Kidney (tissue), 14 donors: ENCODE data around the gene ADGRL3. TPM values are rescaled to one million over a fixed set of nuclear protein-coding genes. Genes with fewer than 3 reads are reported as not detected.
"Not testable (repeated sequence)": the region's sequence is repeated elsewhere in the genome, so short reads cannot be mapped to it uniquely, and the experiment has no call there.

Experiments
- DNase-seq, 5 donors: peaks; one replicate each; pipeline ENCODE4 v3.0.0-alpha.2; 2013 to 2020
- FAIRE-seq: peaks from 2 replicates; lab custom pipeline; 2012; peaks lifted over from hg19 to GRCh38; lab: Jason Lieb, UNC
- H3K27ac ChIP-seq, 2 donors: one replicate each; pipeline ENCODE4 v1.7.0; 2013; ENCODE audit warnings: low read depth in 2 of 2, low read length in 2 of 2, inconsistent platforms in 1 of 2
- H3K27me3 ChIP-seq: one replicate; pipeline ENCODE4 v1.7.1; 2013; ENCODE audit warnings: low read length, inconsistent platforms; ENCODE audit not compliant: control insufficient read depth, insufficient read depth
- H3K36me3 ChIP-seq, 3 donors: one replicate each; pipeline versions ENCODE4 v1.7.0 to v1.7.1; 2013; ENCODE audit warnings: low read length in 3 of 3, control low read depth in 1 of 3, inconsistent platforms in 1 of 3; ENCODE audit not compliant: insufficient read depth in 3 of 3, control insufficient read depth in 2 of 3
- H3K4me1 ChIP-seq, 3 donors: one replicate each; pipeline versions ENCODE4 v1.7.0 to v1.7.1; 2013; ENCODE audit warnings: low read length in 3 of 3, inconsistent platforms in 1 of 3, low read depth in 1 of 3; ENCODE audit not compliant: control insufficient read depth in 2 of 3, insufficient read depth in 2 of 3
- H3K4me3 ChIP-seq, 3 donors: one replicate each; pipeline versions ENCODE4 v1.7.0 to v1.8.1; 2013; ENCODE audit warnings: low read length in 3 of 3, control low read depth in 1 of 3, inconsistent platforms in 1 of 3
- H3K9ac ChIP-seq, 3 donors: one replicate each; pipeline versions ENCODE4 v1.7.0 to v1.7.1; 2013; ENCODE audit warnings: low read length in 3 of 3, control low read depth in 1 of 3, inconsistent platforms in 1 of 3
- H3K9me3 ChIP-seq, 3 donors: one replicate each; pipeline versions ENCODE4 v1.7.0 to v1.7.1; 2013; ENCODE audit warnings: low read length in 3 of 3, control low read depth in 1 of 3, inconsistent platforms in 1 of 3; ENCODE audit not compliant: control insufficient read depth in 2 of 3, insufficient read depth in 1 of 3
- intact Hi-C: fragments of 100-400 bp; cut with DNase I; formaldehyde crosslinking; loops from one replicate; pipeline ENCODE4 v1.11.1; 2022
- polyA plus RNA-seq: library from polyadenylated mRNA; stranded (reverse); fragments of 350-450 nt; fragmentation: Illumina TruSeq; extraction: RNeasy Lipid Tissue Mini Kit (QIAGEN cat#74804); gene quantifications from one replicate; pipeline ENCODE4 v1.2.3, GENCODE V29; 2014; ENCODE audit warnings: low read depth, low replicate concordance; ENCODE audit not compliant: insufficient read depth
- total RNA-seq: library from RNA; stranded (reverse); fragmentation: NEBNext Ultra II Directional; extraction: Animal tissue kit (Norgen Biotek cat#: 25700); gene quantifications from one replicate; pipeline ENCODE4 v1.2.1, GENCODE V29; 2021
- TF ChIP-seq, protein P1 (sequence below): IDR thresholded peaks from 3 replicates; pipeline ENCODE4 v1.5.1; 2012; ENCODE audit warnings: mild to moderate bottlenecking, moderate library complexity, borderline replicate concordance; ENCODE audit not compliant: insufficient read depth; ENCODE audit errors: extremely low read depth
- donor health status: control.
- donor health status: control.
- donor health status: control.
- donor health status: control.
- donor health status: control.
- donor health status: DM: yes; HTN: yes; CAD: no.
- donor health status: Normal renal cell carcinoma (clear cell type).

The ADGRL3 gene
- total and polyA plus RNA-seq, 2 donors from 2014 or later = 1.3 to 8.9 TPM

DNA sequence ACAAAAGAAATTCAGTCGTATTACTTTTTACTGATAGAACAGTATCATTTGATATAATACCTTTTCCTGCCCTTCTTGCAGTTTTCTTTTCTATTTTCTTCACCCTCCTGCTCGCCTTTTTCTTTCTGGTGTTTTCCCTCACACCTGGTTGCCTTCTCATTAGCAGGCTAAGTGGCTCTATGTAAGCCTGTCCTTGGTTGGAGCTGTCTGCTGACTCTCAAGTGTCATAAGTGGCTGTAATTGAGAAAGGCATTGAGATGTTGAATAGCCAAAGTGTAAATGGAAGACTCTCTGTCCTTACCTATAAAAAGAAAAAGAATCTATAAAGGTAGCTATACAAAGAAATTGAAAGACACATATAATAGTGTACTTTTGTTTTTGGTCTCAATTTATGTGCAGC is 180.7 kb downstream of the ADGRL3 start:
- DNase-seq (peak in 1 of 5 donors; percentile 23), FAIRE-seq (no peak)
- intact Hi-C loops = no loop called here
- no peaks in the 10 kb centered on the region for H3K36me3 ChIP-seq
- no peaks in the 10 kb centered on the region for H3K9me3 ChIP-seq
- TF ChIP-seq, protein P1, sequence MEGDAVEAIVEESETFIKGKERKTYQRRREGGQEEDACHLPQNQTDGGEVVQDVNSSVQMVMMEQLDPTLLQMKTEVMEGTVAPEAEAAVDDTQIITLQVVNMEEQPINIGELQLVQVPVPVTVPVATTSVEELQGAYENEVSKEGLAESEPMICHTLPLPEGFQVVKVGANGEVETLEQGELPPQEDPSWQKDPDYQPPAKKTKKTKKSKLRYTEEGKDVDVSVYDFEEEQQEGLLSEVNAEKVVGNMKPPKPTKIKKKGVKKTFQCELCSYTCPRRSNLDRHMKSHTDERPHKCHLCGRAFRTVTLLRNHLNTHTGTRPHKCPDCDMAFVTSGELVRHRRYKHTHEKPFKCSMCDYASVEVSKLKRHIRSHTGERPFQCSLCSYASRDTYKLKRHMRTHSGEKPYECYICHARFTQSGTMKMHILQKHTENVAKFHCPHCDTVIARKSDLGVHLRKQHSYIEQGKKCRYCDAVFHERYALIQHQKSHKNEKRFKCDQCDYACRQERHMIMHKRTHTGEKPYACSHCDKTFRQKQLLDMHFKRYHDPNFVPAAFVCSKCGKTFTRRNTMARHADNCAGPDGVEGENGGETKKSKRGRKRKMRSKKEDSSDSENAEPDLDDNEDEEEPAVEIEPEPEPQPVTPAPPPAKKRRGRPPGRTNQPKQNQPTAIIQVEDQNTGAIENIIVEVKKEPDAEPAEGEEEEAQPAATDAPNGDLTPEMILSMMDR = no peak
- H3K9ac ChIP-seq = no peak overlapping the region
- no peaks in the 10 kb centered on the region for H3K27me3 ChIP-seq
- H3K27ac ChIP-seq = no peak overlapping the region
- H3K4me1 ChIP-seq = no peaks in the 10 kb centered on the region
- H3K4me3 ChIP-seq = no peak overlapping the region

DNA sequence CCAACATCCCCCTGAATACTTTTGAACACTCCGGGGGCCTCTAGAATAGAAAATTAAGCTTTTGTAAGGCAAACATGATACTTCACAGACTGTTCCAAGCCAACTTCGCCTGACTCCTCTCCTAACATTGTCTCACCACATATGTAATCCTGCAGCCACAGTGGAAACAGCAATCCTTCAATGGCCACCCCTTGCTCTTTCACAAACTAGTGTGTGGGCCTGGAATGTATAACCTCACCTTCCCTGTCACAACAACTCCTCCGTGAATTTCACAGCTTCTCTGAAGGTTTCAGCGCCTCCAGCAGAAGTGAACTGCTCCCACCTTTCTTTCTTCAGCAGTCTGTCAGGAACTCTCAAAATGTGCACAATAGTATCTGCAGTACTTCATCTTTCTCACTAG is 185.1 kb downstream of the ADGRL3 start:
- H3K36me3 ChIP-seq = no peaks in the 10 kb centered on the region
- no peaks in the 10 kb centered on the region for H3K4me1 ChIP-seq
- no peak overlapping the region for H3K4me3 ChIP-seq
- no peak overlapping the region for H3K27ac ChIP-seq
- intact Hi-C loops = no loop called here
- no peak for DNase-seq
- no peak for FAIRE-seq
- no peak overlapping the region for H3K9ac ChIP-seq
- H3K9me3 ChIP-seq = no peaks in the 10 kb centered on the region
- no peaks in the 10 kb centered on the region for H3K27me3 ChIP-seq
- TF ChIP-seq, protein P1 = no peak

DNA sequence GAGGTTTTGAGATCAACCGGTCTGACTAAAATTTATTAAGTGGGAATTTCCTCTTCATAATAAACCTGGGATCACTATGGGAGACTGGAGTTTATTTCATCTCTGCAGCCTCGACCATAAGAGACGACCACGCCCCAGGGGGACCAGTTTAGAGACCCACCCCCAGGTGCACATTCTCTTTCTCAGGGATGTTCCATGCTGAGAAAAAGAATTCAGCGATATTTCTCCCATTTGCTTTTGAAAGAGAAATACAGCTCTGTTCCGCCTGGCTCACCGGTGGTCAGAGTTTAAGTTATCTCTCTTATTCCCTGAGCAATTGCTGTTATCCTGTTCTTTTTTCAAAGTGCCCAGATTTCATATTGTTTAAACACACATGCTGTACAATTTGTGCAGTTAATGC is 187.2 kb downstream of the ADGRL3 start:
- DNase-seq, H3K27ac ChIP-seq, H3K27me3 ChIP-seq, H3K4me3 ChIP-seq, H3K9me3 ChIP-seq, H3K4me1 ChIP-seq, H3K36me3 ChIP-seq, FAIRE-seq, H3K9ac ChIP-seq, intact Hi-C loops: not testable (repeated sequence)

DNA sequence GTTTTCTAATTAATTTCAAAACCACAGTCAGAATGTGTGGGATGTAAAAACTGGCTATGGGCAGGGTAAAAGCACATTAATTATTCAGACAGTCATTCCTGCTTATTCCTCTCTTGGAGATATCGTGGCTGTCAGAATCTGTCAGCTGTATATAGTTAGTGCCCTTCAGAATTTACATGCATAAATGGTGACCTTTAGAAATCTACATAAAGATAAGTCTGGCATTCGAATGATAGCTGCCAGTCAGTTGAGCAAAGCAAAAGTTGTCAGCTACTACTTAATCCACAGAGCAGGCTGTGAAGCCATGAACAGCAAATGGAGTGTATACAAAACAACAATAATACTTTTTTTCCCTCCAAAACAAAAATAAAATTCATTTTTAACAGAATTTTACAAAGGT is 189.5 kb downstream of the ADGRL3 start:
- intact Hi-C loops = no loop called here
- H3K4me1 ChIP-seq = no peaks in the 10 kb centered on the region
- DNase-seq (no peak), FAIRE-seq (no peak)
- no peaks in the 10 kb centered on the region for H3K27me3 ChIP-seq
- no peaks in the 10 kb centered on the region for H3K9me3 ChIP-seq
- no peak overlapping the region for H3K9ac ChIP-seq
- TF ChIP-seq, protein P1 = no peak
- no peak overlapping the region for H3K27ac ChIP-seq
- H3K36me3 ChIP-seq = no peaks in the 10 kb centered on the region
- no peak overlapping the region for H3K4me3 ChIP-seq
